Central memory CD8-positive, alpha-beta T cell (primary cell): ENCODE results near the gene ADI1.
A peak's percentile ranks its signal among the peaks of the same experiment; 100 is the strongest.
"Not testable (repeated sequence)": the region's sequence is repeated elsewhere in the genome, so short reads cannot be mapped to it uniquely, and the experiment has no call there.

Experiments
- ATAC-seq: fragments of 150-1000 bp; cut with Tn5 transposase; replicated peaks from 2 replicates; pipeline ENCODE4 v1.10.0; 2022; ENCODE audit warnings: mild to moderate bottlenecking, moderate FRiP score, moderate number of reproducible peaks; ENCODE audit not compliant: poor library complexity, severe bottlenecking; ENCODE audit errors: extremely low read depth
- DNase-seq, 2 donors: peaks; one replicate each; pipeline ENCODE4 v3.0.0; 2021; ENCODE audit warnings: low spot score in 2 of 2
- H3K27ac Mint-ChIP-seq: one replicate; pipeline ENCODE4 v1.8.0; 2022; ENCODE audit warnings: low read depth, mild to moderate bottlenecking, moderate library complexity, mixed read lengths
- H3K27me3 Mint-ChIP-seq: one replicate; pipeline ENCODE4 v1.8.0; 2022; ENCODE audit warnings: mixed read lengths
- H3K36me3 Mint-ChIP-seq: one replicate; pipeline ENCODE4 v1.8.0; 2022; ENCODE audit warnings: mild to moderate bottlenecking, moderate library complexity, mixed read lengths; ENCODE audit not compliant: insufficient read depth
- H3K4me1 Mint-ChIP-seq: one replicate; pipeline ENCODE4 v1.8.0; 2022; ENCODE audit warnings: mixed read lengths
- H3K4me3 Mint-ChIP-seq: one replicate; pipeline ENCODE4 v1.8.0; 2022; ENCODE audit warnings: mild to moderate bottlenecking, moderate library complexity, mixed read lengths
- H3K9me3 Mint-ChIP-seq: one replicate; pipeline ENCODE4 v1.8.0; 2022; ENCODE audit warnings: mixed read lengths

Gene ADI1

GRCh38 chr2:3450385-3451010 lies 68.8 kb downstream of the ADI1 start:
- Mint-ChIP-seq H3K4me3 (no peak overlapping the region), H3K36me3 (peaks cover 14% of the 10 kb centered on the region), H3K27ac (peak overlapping the region; percentile 52), H3K4me1 (peaks cover 5% of the 10 kb centered on the region), H3K27me3 (no peaks in the 10 kb centered on the region), H3K9me3 (no peaks in the 10 kb centered on the region)
- DNase-seq (no peak), ATAC-seq (no peak)

GRCh38 chr2:3449936-3450335 lies 69.4 kb downstream of the ADI1 start:
- no peak overlapping the region for H3K4me3 Mint-ChIP-seq
- H3K27ac Mint-ChIP-seq = no peak overlapping the region
- no peaks in the 10 kb centered on the region for H3K27me3 Mint-ChIP-seq
- DNase-seq (no peak), ATAC-seq (no peak)
- peaks cover 15% of the 10 kb centered on the region for H3K36me3 Mint-ChIP-seq
- peaks cover 5% of the 10 kb centered on the region for H3K4me1 Mint-ChIP-seq
- no peaks in the 10 kb centered on the region for H3K9me3 Mint-ChIP-seq

GRCh38 chr2:3449086-3449485 lies 70.2 kb downstream of the ADI1 start:
- H3K27ac Mint-ChIP-seq = no peak overlapping the region
- no peaks in the 10 kb centered on the region for H3K9me3 Mint-ChIP-seq
- H3K4me3 Mint-ChIP-seq = no peak overlapping the region
- DNase-seq (no peak), ATAC-seq (no peak)
- H3K27me3 Mint-ChIP-seq = no peaks in the 10 kb centered on the region
- peaks cover 5% of the 10 kb centered on the region for H3K4me1 Mint-ChIP-seq
- H3K36me3 Mint-ChIP-seq = peaks cover 18% of the 10 kb centered on the region

- H3K27me3 Mint-ChIP-seq, H3K9me3 Mint-ChIP-seq, DNase-seq, H3K4me3 Mint-ChIP-seq, ATAC-seq, H3K4me1 Mint-ChIP-seq: not testable (repeated sequence)
- H3K27ac Mint-ChIP-seq = peak overlapping the region; percentile 46
- H3K36me3 Mint-ChIP-seq = peaks cover 22% of the 10 kb centered on the region
Observed at GRCh38 chr2:3448441-3448911, 70.9 kb downstream of the ADI1 start.

- peaks cover 5% of the 10 kb centered on the region for H3K4me1 Mint-ChIP-seq
- ATAC-seq (no peak), DNase-seq (no peak)
- no peak overlapping the region for H3K4me3 Mint-ChIP-seq
- peaks cover 23% of the 10 kb centered on the region for H3K36me3 Mint-ChIP-seq
- peak overlapping the region; percentile 46 for H3K27ac Mint-ChIP-seq
- no peaks in the 10 kb centered on the region for H3K27me3 Mint-ChIP-seq
- H3K9me3 Mint-ChIP-seq = no peaks in the 10 kb centered on the region
Observed at GRCh38 chr2:3447789-3448317, 71.5 kb downstream of the ADI1 start.
